ENCODE results near the gene POU3F2.

Gene POU3F2

GRCh38 chr6:98844244-98845210 lies 10.2 kb downstream of the POU3F2 start:
- no peak for DNase-seq

GRCh38 chr6:98845211-98846020 lies 11.0 kb downstream of the POU3F2 start:
- peak; percentile 63 for DNase-seq

- no peak for DNase-seq
These were observed 11.6 kb downstream of the POU3F2 start for GRCh38 chr6:98846021-98846380.

- DNase-seq, result no peak
These were observed 13.0 kb downstream of the POU3F2 start for GRCh38 chr6:98847416-98847778.

- no peak for DNase-seq
These were observed 13.6 kb downstream of the POU3F2 start for GRCh38 chr6:98847779-98848538.

- no peak for DNase-seq
These were observed 14.3 kb downstream of the POU3F2 start for GRCh38 chr6:98848539-98849242.

- no peak for DNase-seq
These were observed 30.1 kb downstream of the POU3F2 start for GRCh38 chr6:98864497-98864896.

GRCh38 chr6:98871057-98871456 lies 36.7 kb downstream of the POU3F2 start:
- DNase-seq, result no peak

- no peak for DNase-seq
These were observed 37.4 kb downstream of the POU3F2 start for GRCh38 chr6:98871821-98872220.

- DNase-seq, result no peak
These were observed 41.0 kb downstream of the POU3F2 start for GRCh38 chr6:98875375-98875774.

GRCh38 chr6:98877250-98877649 lies 42.9 kb downstream of the POU3F2 start:
- DNase-seq, result no peak

GRCh38 chr6:98880486-98880885 lies 46.1 kb downstream of the POU3F2 start:
- no peak for DNase-seq

GRCh38 chr6:98885330-98885729 lies 51.0 kb downstream of the POU3F2 start:
- DNase-seq, result no peak

- no peak for DNase-seq
These were observed 53.3 kb downstream of the POU3F2 start for GRCh38 chr6:98887650-98888049.
